IMR-90 (cell line): Measurements from ENCODE around the gene IL1RAPL1. TPM values are rescaled to one million over a fixed set of nuclear protein-coding genes. Genes with fewer than 3 reads are reported as not detected.

Source experiments
- ATAC-seq: fragments of 200-7000 bp; cut with Tn5 transposase; 2 replicates; pipeline ENCODE4 v1.9.1; 2020; ENCODE audit warnings: low read depth, mild to moderate bottlenecking, moderate library complexity
- BruUV-seq: library from RNA; stranded (reverse); fragments of 400-500 nt; replicated peaks from 2 replicates; lab custom pipeline; 2021; lab: Mats Ljungman, UMichigan
- CTCF ChIA-PET: fragments of 300-600 bp; formaldehyde crosslinking; extraction: SDS; loops from one replicate; lab custom pipeline; 2021; ENCODE audit warnings: antibody characterized with exemption; lab: Yijun Ruan, JAX
- POLR2A ChIA-PET: fragments of 300-600 bp; sonication (Branson Sonifier 250); formaldehyde crosslinking; loops from one replicate; lab custom pipeline; 2022; ENCODE audit warnings: antibody characterized with exemption; ENCODE audit not compliant: unreplicated experiment; lab: Charles Lee
- DNase-seq: peaks from one replicate; pipeline ENCODE4 v3.0.0; 2013
- H2AFZ ChIP-seq: replicated peaks from 2 replicates; pipeline ENCODE3; 2013; ENCODE audit warnings: low read length, mild to moderate bottlenecking; ENCODE audit not compliant: poor library complexity
- H2AK5ac ChIP-seq: 2 replicates; pipeline ENCODE4 v1.6.1; 2013; ENCODE audit warnings: low read depth, low read length, inconsistent platforms
- H2AK9ac ChIP-seq: replicated peaks from 2 replicates; pipeline ENCODE3; 2013; ENCODE audit warnings: mild to moderate bottlenecking, low read depth, low read length, moderate library complexity; ENCODE audit not compliant: poor library complexity
- H2BK120ac ChIP-seq: 2 replicates; pipeline ENCODE4 v1.6.1; 2013; ENCODE audit warnings: low read depth, low read length, inconsistent platforms
- H2BK15ac ChIP-seq: 3 replicates; pipeline ENCODE4 v1.6.1; 2013; ENCODE audit warnings: low read depth, low read length, inconsistent platforms
- H2BK20ac ChIP-seq: 2 replicates; pipeline ENCODE4 v1.6.1; 2013; ENCODE audit warnings: low read depth, mild to moderate bottlenecking, inconsistent platforms, low read length, moderate library complexity
- H2BK5ac ChIP-seq: 2 replicates; pipeline ENCODE4 v1.6.1; 2013; ENCODE audit warnings: mild to moderate bottlenecking, low read depth, low read length, inconsistent platforms; ENCODE audit not compliant: poor library complexity, severe bottlenecking
- H3K14ac ChIP-seq: replicated peaks from 2 replicates; pipeline ENCODE4 v1.6.1; 2013; ENCODE audit warnings: low read depth, low read length, inconsistent platforms
- H3K18ac ChIP-seq: 2 replicates; pipeline ENCODE4 v1.6.1; 2013; ENCODE audit warnings: low read depth, low read length, control low read depth
- H3K23ac ChIP-seq: 2 replicates; pipeline ENCODE4 v1.6.1; 2013; ENCODE audit warnings: low read depth, low read length, inconsistent platforms
- H3K27ac ChIP-seq: 2 replicates; pipeline ENCODE4 v1.5.1; 2013; ENCODE audit warnings: mild to moderate bottlenecking, control low read depth, low read length; ENCODE audit not compliant: insufficient read depth
- H3K27me3 ChIP-seq: 2 replicates; pipeline ENCODE4 v1.6.1; 2013; ENCODE audit warnings: low read length; ENCODE audit not compliant: control insufficient read depth, insufficient read depth
- H3K36me3 ChIP-seq: 2 replicates; pipeline ENCODE4 v1.6.1; 2013; ENCODE audit warnings: low read length, mixed read lengths; ENCODE audit not compliant: control insufficient read depth, insufficient read depth
- H3K4ac ChIP-seq: 2 replicates; pipeline ENCODE4 v1.6.1; 2013; ENCODE audit warnings: low read depth, low read length, inconsistent platforms
- H3K4me1 ChIP-seq: 2 replicates; pipeline ENCODE4 v1.6.1; 2013; ENCODE audit warnings: low read length, mixed read lengths; ENCODE audit not compliant: control insufficient read depth, insufficient read depth
- H3K4me2 ChIP-seq: 2 replicates; pipeline ENCODE4 v1.6.1; 2013; ENCODE audit warnings: low read depth, mild to moderate bottlenecking, control low read depth, low read length, moderate library complexity
- H3K4me3 ChIP-seq: 2 replicates; pipeline ENCODE4 v1.5.1; 2013; ENCODE audit warnings: low read depth, mild to moderate bottlenecking, control low read depth, low read length, moderate library complexity; ENCODE audit not compliant: insufficient read depth
- H3K56ac ChIP-seq: 2 replicates; pipeline ENCODE4 v1.6.1; 2013; ENCODE audit warnings: low read length, inconsistent platforms; ENCODE audit not compliant: insufficient read depth; ENCODE audit errors: extremely low read depth
- H3K79me1 ChIP-seq, 2 experiments: 2 replicates each; pipeline ENCODE4 v1.6.1; 2013; ENCODE audit warnings: low read length in 2 of 2, inconsistent platforms in 1 of 2, low read depth in 1 of 2
- H3K9ac ChIP-seq: 2 replicates; pipeline ENCODE4 v1.6.1; 2013; ENCODE audit warnings: low read depth, low read length, control low read depth
- H3K9me1 ChIP-seq: 2 replicates; pipeline ENCODE4 v1.6.1; 2013; ENCODE audit warnings: low read length, inconsistent platforms; ENCODE audit not compliant: insufficient read depth
- H3K9me3 ChIP-seq: 2 replicates; pipeline ENCODE4 v1.6.1; 2013; ENCODE audit warnings: low read length; ENCODE audit not compliant: control insufficient read depth, insufficient read depth
- H4K20me1 ChIP-seq: 2 replicates; pipeline ENCODE4 v1.6.1; 2013; ENCODE audit warnings: low read length, inconsistent platforms; ENCODE audit not compliant: insufficient read depth
- H4K5ac ChIP-seq: 2 replicates; pipeline ENCODE4 v1.6.1; 2013; ENCODE audit warnings: mild to moderate bottlenecking, low read depth, low read length, control low read depth
- H4K8ac ChIP-seq, 2 experiments: 2 replicates each; pipeline ENCODE4 v1.6.1; 2013; ENCODE audit warnings: low read depth in 2 of 2, low read length in 2 of 2, control low read depth in 1 of 2, inconsistent platforms in 1 of 2
- H4K91ac ChIP-seq: 2 replicates; pipeline ENCODE4 v1.6.1; 2013; ENCODE audit warnings: low read depth, low read length, inconsistent platforms; ENCODE audit not compliant: insufficient read depth
- BHLHE40 ChIP-seq: fragments of 150-350 bp; IDR thresholded peaks from 2 replicates; pipeline ENCODE4 v1.6.1; 2016; ENCODE audit warnings: mild to moderate bottlenecking, low read depth, low read length
- CEBPB ChIP-seq: IDR thresholded peaks from 2 replicates; pipeline ENCODE4 v1.6.1; 2012; ENCODE audit warnings: low read depth, low read length, improper control_type of control experiment
- CHD1 ChIP-seq: IDR thresholded peaks from 2 replicates; pipeline ENCODE4 v1.6.1; 2012; ENCODE audit warnings: low read depth, low read length, improper control_type of control experiment
- FOS ChIP-seq: fragments of 150-350 bp; IDR thresholded peaks from 2 replicates; pipeline ENCODE4 v1.6.1; 2016; ENCODE audit warnings: low read depth, low read length
- MAFK ChIP-seq: IDR thresholded peaks from 2 replicates; pipeline ENCODE4 v1.6.1; 2012; ENCODE audit warnings: low read depth, low read length, improper control_type of control experiment
- MXI1 ChIP-seq: IDR thresholded peaks from 2 replicates; pipeline ENCODE4 v1.6.1; 2012; ENCODE audit warnings: low read depth, mild to moderate bottlenecking, low read length, moderate library complexity, borderline replicate concordance
- NFE2L2 ChIP-seq: fragments of 150-350 bp; IDR thresholded peaks from 2 replicates; pipeline ENCODE4 v1.6.1; 2016; ENCODE audit warnings: low read depth, mild to moderate bottlenecking, low read length
- RAD21 ChIP-seq: IDR thresholded peaks from 2 replicates; pipeline ENCODE4 v1.6.1; 2012; ENCODE audit warnings: low read length, improper control_type of control experiment
- RCOR1 ChIP-seq: IDR thresholded peaks from 2 replicates; pipeline ENCODE4 v1.6.1; 2012; ENCODE audit warnings: mild to moderate bottlenecking, low read length, improper control_type of control experiment; ENCODE audit not compliant: insufficient replicate concordance
- WGBS, 2 experiments: methylation state at CpG; one replicate each; pipeline versions ENCODE4 v1.1.5 to v1.1.7; 2013; ENCODE audit warnings: missing lambda C conversion rate in 2 of 2; ENCODE audit not compliant: insufficient read length in 1 of 2; ENCODE audit errors: extremely low coverage in 2 of 2; 5-methylcytosine and 5-hydroxymethylcytosine counted together
- dilution Hi-C: fragments of 300-500 bp; cut with HindIII; formaldehyde crosslinking; loops from one replicate; pipeline ENCODE4 v1.14.3; 2018; ENCODE audit warnings: low sequenced_read_pairs; ENCODE audit not compliant: unreplicated experiment
- in situ Hi-C: fragments of 300-500 bp; cut with MboI; formaldehyde crosslinking; loops from 3 replicates; pipeline ENCODE4 v1.14.3; 2019; ENCODE audit warnings: low sequenced_read_pairs, inconsistent platforms, mixed read lengths
- intact Hi-C: fragments of 100-400 bp; cut with micrococcal nuclease; formaldehyde crosslinking; loops from 2 replicates; pipeline ENCODE4 v1.10.0; 2022
- polyA plus RNA-seq, 3 experiments: library from polyadenylated mRNA; depleted of rRNA; stranded (reverse); fragments of >200 nt; gene quantifications; 2 replicates each; pipeline ENCODE4 v1.2.3, GENCODE V29; 2012; ENCODE audit warnings: low replicate concordance in 1 of 3
- total RNA-seq: library from RNA; depleted of rRNA; stranded (reverse); fragments of >200 nt; gene quantifications from 2 replicates; pipeline ENCODE4 v1.2.3, GENCODE V29; 2012
- TF ChIP-seq, protein P1 (sequence below): conservative IDR thresholded peaks from 2 replicates; pipeline ENCODE4 v1.5.1; 2012; ENCODE audit warnings: mild to moderate bottlenecking, low read depth, low read length, improper control_type of control experiment
- TF ChIP-seq, protein P2 (sequence below): fragments of 150-350 bp; IDR thresholded peaks from 2 replicates; pipeline ENCODE4 v1.6.1; 2017; ENCODE audit warnings: mild to moderate bottlenecking, antibody characterized with exemption, low read length, low read depth
- TF ChIP-seq, protein P3 (sequence below): fragments of 150-350 bp; IDR thresholded peaks from 2 replicates; pipeline ENCODE4 v1.6.1; 2016; ENCODE audit warnings: low read depth, mild to moderate bottlenecking, low read length, moderate library complexity, borderline replicate concordance

The IL1RAPL1 gene
- total and polyA plus RNA-seq, 2 of the 4 experiments (the other 2 are of a cell fraction), result 1.5 to 9.0 TPM

DNA sequence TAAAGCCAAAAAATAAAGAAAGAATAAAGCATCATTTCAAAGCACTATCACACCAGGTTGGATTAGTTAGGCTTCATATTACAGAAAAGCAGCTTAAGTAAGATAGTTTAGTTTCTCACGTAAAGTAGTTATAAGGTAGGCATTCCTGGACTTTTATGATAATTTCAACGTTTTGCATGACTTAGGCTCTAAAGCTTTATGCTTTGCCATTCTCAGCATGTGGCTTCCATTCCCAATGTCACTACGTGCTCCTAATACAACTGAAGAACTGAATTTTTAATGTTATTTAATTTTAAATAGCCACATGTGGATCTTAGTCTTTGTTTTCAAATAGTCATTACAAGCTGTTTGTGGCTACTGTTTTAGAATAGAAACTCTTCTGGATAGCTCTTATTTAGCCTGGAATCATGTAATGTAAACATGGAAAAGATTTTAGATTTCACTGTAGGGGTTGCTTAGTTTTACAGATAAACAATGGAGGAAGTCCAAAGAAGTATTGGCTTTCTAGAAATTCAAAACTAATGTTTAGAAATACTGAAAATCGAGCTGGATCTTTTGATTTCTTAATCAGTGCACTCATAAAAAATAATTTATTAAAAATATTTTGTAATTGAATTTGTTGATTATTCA is 710.0 kb downstream of the IL1RAPL1 start:
- H2AK9ac ChIP-seq, result no peak overlapping the region
- H3K18ac ChIP-seq, result no peak overlapping the region
- no peak overlapping the region for H2AK5ac ChIP-seq
- H2BK5ac ChIP-seq, result no peak overlapping the region
- WGBS, 2 experiments, result no CpG with 5 or more reads among the region's 4 CpGs
- ChIA-PET POLR2A (no interaction called here), CTCF (interaction anchor here (1.6 kb wide), 1 partner anchor 20 kb away, joined by 3 read pairs; no protein-coding TSS in a partner anchor)
- in situ Hi-C loops (no loop called here), dilution Hi-C loops (no loop called here), intact Hi-C loops (no loop called here)
- no peaks in the 10 kb centered on the region for H3K79me1 ChIP-seq
- H2BK120ac ChIP-seq, result no peak overlapping the region
- H3K4me2 ChIP-seq, result no peak overlapping the region
- no peak overlapping the region for H3K4me3 ChIP-seq
- H4K20me1 ChIP-seq, result no peaks in the 10 kb centered on the region
- H3K9ac ChIP-seq, result no peak overlapping the region
- H3K9me3 ChIP-seq, result no peaks in the 10 kb centered on the region
- H3K27me3 ChIP-seq, result no peaks in the 10 kb centered on the region
- no peak overlapping the region for H2AFZ ChIP-seq
- no peak overlapping the region for H4K5ac ChIP-seq
- peak; percentile 43 for DNase-seq
- no peaks in the 10 kb centered on the region for H3K9me1 ChIP-seq
- H4K91ac ChIP-seq, result no peak overlapping the region
- no peak overlapping the region for H2BK20ac ChIP-seq
- peak; percentile 40; the same call in 1 of the 2 replicates for ATAC-seq
- H3K23ac ChIP-seq, result no peak overlapping the region
- H3K14ac ChIP-seq, result no peak overlapping the region
- peaks cover 2% of the 10 kb centered on the region; the same call in 1 of the 2 replicates for H3K4me1 ChIP-seq
- no peaks in the 10 kb centered on the region for H3K36me3 ChIP-seq
- TF ChIP-seq MXI1 (no peak), CHD1 (no peak), FOS (no peak), MAFK (no peak), RAD21 (no peak), BHLHE40 (no peak), CEBPB (no peak), RCOR1 (no peak), NFE2L2 (no peak)
- TF ChIP-seq, protein P1, sequence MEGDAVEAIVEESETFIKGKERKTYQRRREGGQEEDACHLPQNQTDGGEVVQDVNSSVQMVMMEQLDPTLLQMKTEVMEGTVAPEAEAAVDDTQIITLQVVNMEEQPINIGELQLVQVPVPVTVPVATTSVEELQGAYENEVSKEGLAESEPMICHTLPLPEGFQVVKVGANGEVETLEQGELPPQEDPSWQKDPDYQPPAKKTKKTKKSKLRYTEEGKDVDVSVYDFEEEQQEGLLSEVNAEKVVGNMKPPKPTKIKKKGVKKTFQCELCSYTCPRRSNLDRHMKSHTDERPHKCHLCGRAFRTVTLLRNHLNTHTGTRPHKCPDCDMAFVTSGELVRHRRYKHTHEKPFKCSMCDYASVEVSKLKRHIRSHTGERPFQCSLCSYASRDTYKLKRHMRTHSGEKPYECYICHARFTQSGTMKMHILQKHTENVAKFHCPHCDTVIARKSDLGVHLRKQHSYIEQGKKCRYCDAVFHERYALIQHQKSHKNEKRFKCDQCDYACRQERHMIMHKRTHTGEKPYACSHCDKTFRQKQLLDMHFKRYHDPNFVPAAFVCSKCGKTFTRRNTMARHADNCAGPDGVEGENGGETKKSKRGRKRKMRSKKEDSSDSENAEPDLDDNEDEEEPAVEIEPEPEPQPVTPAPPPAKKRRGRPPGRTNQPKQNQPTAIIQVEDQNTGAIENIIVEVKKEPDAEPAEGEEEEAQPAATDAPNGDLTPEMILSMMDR, result no peak
- TF ChIP-seq, protein P2, sequence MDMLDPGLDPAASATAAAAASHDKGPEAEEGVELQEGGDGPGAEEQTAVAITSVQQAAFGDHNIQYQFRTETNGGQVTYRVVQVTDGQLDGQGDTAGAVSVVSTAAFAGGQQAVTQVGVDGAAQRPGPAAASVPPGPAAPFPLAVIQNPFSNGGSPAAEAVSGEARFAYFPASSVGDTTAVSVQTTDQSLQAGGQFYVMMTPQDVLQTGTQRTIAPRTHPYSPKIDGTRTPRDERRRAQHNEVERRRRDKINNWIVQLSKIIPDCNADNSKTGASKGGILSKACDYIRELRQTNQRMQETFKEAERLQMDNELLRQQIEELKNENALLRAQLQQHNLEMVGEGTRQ, result no peak
- TF ChIP-seq, protein P3, sequence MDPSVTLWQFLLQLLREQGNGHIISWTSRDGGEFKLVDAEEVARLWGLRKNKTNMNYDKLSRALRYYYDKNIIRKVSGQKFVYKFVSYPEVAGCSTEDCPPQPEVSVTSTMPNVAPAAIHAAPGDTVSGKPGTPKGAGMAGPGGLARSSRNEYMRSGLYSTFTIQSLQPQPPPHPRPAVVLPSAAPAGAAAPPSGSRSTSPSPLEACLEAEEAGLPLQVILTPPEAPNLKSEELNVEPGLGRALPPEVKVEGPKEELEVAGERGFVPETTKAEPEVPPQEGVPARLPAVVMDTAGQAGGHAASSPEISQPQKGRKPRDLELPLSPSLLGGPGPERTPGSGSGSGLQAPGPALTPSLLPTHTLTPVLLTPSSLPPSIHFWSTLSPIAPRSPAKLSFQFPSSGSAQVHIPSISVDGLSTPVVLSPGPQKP, result no peak
- H2BK15ac ChIP-seq, result no peak overlapping the region
- BruUV-seq, result no TSS peak
- H4K8ac ChIP-seq, result no peak overlapping the region
- H3K27ac ChIP-seq, result no peak overlapping the region
- H3K56ac ChIP-seq, result no peak overlapping the region
- H3K4ac ChIP-seq, result no peak overlapping the region
